HG03103 (cell line): ENCODE results near the gene LTBR.
A peak's percentile ranks its signal among the peaks of the same experiment; 100 is the strongest.

Experiments
- ATAC-seq: cut with Tn5 transposase; IDR thresholded peaks from one replicate; pipeline ENCODE4 v1.9.1; 2021; ENCODE audit warnings: low read depth; ENCODE audit not compliant: unreplicated experiment

Gene LTBR

DNA sequence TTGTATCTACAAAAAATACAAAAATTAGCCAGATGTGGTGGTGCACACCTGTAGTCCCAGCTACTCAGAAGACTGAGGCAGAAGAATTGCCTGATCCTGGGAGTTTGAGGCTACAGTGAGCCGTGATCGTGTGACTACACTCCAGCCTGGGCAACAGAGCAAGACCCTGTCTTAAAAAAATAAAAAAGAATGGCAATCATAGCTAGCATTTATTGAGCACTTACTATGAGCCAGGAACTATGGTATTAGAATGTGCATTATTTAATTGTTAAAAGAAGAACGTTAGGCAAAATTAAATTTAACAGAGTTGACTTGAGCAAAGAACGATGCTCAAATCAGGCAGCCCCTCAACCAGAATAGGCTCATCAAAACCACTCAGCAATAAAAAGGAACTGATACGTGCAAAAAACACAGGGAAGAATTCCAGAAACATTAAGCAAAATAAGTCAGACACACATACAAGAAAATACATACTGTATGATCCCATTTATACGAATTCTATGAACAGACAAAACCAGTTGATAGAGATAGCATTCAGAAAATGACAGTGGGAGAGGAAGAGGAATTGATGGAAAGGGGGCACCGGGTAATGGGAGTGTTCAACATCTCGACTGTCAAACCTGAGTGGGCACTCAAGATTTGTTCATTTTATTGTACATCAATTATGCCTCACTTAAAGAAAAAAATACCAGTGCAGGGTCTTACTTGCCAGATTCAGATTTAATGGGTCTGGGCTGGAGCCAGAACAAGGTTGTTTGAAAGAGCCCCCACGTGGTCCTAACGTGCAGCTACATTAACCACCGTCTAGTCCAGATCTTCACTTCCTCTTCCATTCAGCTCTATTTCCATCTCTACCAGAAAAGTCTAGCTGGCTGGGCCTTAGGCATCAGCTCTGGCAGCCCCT lies 16.6 kb upstream of the LTBR start:
- peak; percentile 55 for ATAC-seq

DNA sequence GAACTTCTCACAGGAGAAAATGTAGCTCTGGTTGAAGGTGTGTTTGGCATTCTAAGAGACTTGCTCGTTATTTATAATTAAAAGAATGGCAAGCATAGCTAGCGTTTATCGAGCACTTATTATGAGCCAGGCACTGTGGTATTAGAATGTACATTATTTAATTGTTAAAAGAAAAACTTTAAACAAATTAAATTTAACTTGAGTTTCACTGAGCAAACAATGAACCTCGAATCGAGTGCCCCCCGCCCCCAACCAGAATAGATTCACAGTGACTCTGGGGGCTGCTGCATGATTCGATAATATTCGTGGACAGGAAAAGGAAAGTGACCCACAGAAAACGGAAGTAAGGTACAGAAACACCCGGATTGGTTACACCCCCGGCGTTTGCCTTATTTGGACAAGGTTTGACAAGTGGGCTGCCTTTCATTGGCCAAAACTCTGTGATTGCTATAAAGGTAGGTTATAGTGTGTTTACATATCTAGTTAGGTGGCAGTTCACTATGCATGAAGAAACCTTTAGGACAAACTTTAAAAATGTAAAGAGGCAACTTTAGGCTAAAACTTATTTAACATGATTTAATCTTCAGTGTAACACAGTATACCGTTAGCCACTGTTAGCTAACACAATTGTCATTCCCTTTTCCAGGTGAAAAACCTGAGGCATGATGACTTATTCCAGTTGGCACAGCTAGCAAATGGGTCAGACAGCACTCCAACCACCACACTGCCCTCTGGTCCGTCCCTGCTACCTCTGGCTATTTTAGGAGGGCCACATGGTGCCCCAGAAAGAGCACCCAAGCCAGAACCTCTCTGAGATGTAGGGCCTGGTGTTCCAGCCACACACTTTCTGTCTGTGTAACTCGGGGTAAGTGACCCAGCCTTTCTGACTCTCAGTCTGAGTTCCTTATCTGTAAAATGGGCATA lies 15.7 kb upstream of the LTBR start:
- ATAC-seq, result no peak

DNA sequence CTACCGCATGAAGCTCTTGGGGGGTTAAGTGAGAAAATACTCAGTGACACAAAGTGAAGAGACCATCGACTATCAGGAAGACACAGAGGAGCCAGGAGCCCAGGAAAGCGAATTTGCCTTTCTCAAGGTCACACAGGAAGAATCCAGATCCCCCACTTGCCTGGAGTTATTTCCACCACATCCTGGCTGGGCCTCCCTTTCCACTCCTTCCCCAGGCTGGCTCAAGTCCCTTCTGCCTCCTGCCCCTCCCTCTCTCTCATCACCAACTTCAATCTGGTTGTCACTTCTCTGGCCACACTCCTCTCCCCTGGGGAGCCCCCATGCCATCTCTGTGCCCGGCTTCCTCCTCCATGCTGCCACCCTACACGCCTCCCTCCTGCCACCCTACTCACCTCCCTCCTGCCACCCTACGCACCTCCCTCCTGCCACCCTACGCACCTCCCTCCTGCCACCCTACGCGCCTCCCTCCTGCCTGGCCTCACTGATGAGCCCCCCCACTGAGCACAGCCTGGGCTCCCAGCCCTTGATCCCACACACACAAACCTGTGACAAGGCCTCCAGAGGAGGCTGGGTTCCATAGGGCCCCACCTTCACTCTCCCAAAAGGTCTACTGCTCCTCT lies 14.9 kb upstream of the LTBR start:
- ATAC-seq, result no peak

- ATAC-seq, result no peak
Measured at GRCh38 chr12:6369916-6370575, 13.9 kb upstream of the LTBR start.

DNA sequence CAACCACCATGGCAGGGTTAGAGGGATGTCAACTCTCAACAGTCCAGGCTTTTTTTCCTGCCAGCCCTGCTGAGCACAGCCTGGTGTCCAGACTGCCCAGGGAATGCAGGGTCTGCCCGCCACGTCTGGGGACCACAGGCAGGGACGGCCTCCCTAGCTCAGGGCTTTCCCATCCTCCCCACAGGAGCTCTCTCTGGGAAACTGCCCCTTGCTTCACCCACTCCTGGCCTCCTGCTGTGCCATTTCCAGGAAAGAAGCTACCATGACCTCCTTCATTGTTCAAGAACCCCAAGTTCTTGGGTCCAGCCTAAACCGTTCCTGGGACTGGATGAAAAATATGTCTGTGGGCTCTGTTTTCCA lies 13.4 kb upstream of the LTBR start:
- no peak for ATAC-seq

DNA sequence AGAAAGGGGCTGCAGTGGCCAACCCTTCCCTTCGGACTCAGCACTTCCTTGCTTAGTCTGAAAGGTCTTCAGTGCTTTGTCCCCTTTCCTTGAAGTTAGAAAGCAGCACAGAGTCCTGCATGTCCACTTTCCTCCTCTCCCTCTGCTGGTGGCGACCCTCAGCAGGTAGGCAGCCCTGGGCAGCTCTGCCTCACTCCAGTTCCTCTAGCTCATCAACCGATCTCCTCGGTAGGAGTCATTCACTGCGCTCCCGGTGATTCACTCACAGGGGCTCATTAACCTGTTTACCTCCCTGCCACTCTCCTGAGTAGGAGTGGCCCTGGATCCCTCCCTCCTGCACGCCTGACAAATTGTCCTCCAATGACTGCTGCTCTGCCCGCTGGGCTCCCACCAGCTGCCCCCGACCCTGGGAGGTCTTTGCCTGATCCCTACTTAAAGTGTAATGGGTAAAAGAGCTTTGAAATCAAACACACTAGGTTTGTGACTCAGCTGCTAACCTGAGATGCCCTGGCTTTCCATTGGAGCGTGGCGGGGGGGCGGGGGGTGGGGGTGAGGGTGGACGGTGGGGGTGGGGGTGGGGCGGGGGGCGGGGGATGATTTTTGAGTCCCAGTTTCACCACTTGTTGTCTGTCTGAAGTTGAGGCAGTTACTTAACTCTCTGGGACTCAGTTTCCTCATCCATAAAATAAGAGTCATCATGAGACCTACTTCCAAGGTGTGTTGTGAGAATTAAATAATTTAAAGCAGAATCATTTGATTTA lies 12.8 kb upstream of the LTBR start:
- no peak for ATAC-seq

GRCh38 chr12:6372403-6373003 lies 11.5 kb upstream of the LTBR start:
- no peak for ATAC-seq

GRCh38 chr12:6373022-6373787 lies 10.8 kb upstream of the LTBR start:
- no peak for ATAC-seq

- no peak for ATAC-seq
Measured at GRCh38 chr12:6374028-6374785, 9.8 kb upstream of the LTBR start.

GRCh38 chr12:6374786-6375160 lies 9.2 kb upstream of the LTBR start:
- ATAC-seq, result no peak

- no peak for ATAC-seq
Measured at GRCh38 chr12:6375269-6376078, 8.5 kb upstream of the LTBR start, which contains the start of gene SCNN1A. TSS of gene SCNN1A (minus strand) at chr12:6375563. CDS start at chr12:6374783, 780 bp downstream.

GRCh38 chr12:6376079-6376869 lies 7.7 kb upstream of the LTBR start:
- ATAC-seq, result no peak

DNA sequence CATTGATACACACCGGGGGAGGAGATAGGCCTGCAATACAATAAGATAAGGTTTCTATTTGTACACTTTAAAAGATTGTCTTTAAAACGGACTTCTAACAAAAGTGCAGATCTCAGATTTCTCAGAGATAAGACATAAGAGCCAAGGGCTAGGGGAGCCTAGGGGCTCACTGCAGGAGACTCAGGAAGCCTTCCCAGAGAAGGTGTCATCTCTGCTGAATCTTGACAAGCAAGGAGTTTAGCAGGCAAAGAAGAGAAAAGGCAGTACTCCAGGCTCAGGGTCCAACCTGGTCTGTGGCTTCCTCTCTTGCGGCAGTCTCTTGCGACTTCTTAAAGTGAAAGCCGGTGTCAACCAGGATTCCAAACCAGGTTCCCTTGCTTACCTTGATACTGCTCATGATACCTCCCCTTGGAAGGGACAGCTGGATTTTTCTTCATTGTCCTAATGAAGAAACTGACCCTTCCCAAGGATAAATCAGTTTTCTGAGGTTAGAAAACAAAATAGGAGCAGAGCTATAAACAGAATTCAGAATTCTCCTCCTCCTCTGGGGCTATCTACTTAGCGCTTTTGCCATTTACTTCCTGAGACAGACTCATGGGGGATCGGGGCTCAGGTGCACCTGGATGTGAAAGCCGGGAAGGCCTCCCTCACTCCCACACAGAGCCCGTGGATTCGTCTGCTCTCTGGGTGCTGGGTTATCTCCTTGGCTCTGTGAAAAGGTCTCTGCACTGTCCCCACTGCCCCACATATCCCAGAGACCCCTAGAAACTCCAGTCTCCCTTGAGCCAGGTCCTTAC lies 6.9 kb upstream of the LTBR start:
- no peak for ATAC-seq

DNA sequence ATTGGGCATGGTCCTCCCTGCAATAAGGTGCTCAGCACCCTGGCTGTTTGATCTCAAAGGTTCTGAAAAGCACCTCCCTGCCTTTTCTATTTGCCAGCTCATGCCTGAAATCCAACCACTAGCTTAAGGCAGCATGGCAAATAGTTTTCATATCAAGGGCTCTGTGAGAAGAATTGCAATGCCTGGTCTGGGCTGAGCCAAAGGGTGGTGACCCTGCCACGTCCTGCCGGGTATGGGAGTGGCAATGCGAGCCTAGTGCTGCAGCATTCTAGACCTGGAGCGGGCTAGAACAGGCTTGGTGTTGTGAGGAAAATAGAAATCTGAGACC lies 6.3 kb upstream of the LTBR start:
- ATAC-seq, result no peak

GRCh38 chr12:6378709-6379472 lies 5.1 kb upstream of the LTBR start:
- ATAC-seq, result no peak
